ENCODE data around the gene GULP1.

Gene GULP1

GRCh38 chr2:188515918-188516317 is 224.2 kb downstream of the GULP1 start:
- Histone ChIP-seq H3K27ac (replicated peaks) (no peak overlapping the region), H3K4me3 (replicated peaks; ENCODE audit: insufficient read depth, low read length) (no peak overlapping the region), H3K27me3 (ENCODE audit: insufficient read depth, poor library complexity, severe bottlenecking) (no peaks in the 10 kb centered on the region)
- no peak for DNase-seq (ENCODE audit: low read depth in 1 of 2, low spot score in 1 of 2)
- no peak for TF ChIP-seq REST (IDR thresholded peaks at IDR 0.05; ENCODE audit: insufficient replicate concordance, low read depth)
- TF ChIP-seq SPI1 (IDR thresholded peaks at IDR 0.05; ENCODE audit: borderline replicate concordance, low read depth), result no peak
- no peak for TF ChIP-seq GABPA (IDR thresholded peaks at IDR 0.05; ENCODE audit: low read depth)
- TF ChIP-seq CTCF (IDR thresholded peaks at IDR 0.05; ENCODE audit: insufficient read depth, low read length), result no peak
- TF ChIP-seq POLR2AphosphoS5 (IDR thresholded peaks at IDR 0.05; ENCODE audit: low read depth), result no peak

GRCh38 chr2:188517549-188518215 is 226.0 kb downstream of the GULP1 start:
- no peak for TF ChIP-seq REST (IDR thresholded peaks at IDR 0.05; ENCODE audit: insufficient replicate concordance, low read depth)
- no peak for TF ChIP-seq POLR2AphosphoS5 (IDR thresholded peaks at IDR 0.05; ENCODE audit: low read depth)
- TF ChIP-seq CTCF (IDR thresholded peaks at IDR 0.05; ENCODE audit: insufficient read depth, low read length), result no peak
- no peak for TF ChIP-seq GABPA (IDR thresholded peaks at IDR 0.05; ENCODE audit: low read depth)
- no peak for TF ChIP-seq SPI1 (IDR thresholded peaks at IDR 0.05; ENCODE audit: borderline replicate concordance, low read depth)
- no peak overlapping the region for H3K4me3 ChIP-seq (replicated peaks; ENCODE audit: insufficient read depth, low read length)
- DNase-seq (ENCODE audit: low read depth in 1 of 2, low spot score in 1 of 2), result no peak
- H3K27ac ChIP-seq (replicated peaks), result no peak overlapping the region
- no peaks in the 10 kb centered on the region for H3K27me3 ChIP-seq (ENCODE audit: insufficient read depth, poor library complexity, severe bottlenecking)

- H3K27me3 ChIP-seq (ENCODE audit: insufficient read depth, poor library complexity, severe bottlenecking), result no peaks in the 10 kb centered on the region
- DNase-seq (ENCODE audit: low read depth in 1 of 2, low spot score in 1 of 2), result no peak
These were observed 226.7 kb downstream of the GULP1 start for GRCh38 chr2:188518381-188518780.

More at GRCh38 chr2:188518381-188518780, 226.7 kb downstream of the GULP1 start:
- TF ChIP-seq POLR2AphosphoS5 (IDR thresholded peaks at IDR 0.05; ENCODE audit: low read depth) (no peak), GABPA (IDR thresholded peaks at IDR 0.05; ENCODE audit: low read depth) (no peak), CTCF (IDR thresholded peaks at IDR 0.05; ENCODE audit: insufficient read depth, low read length) (no peak), SPI1 (IDR thresholded peaks at IDR 0.05; ENCODE audit: borderline replicate concordance, low read depth) (no peak), REST (IDR thresholded peaks at IDR 0.05; ENCODE audit: insufficient replicate concordance, low read depth) (no peak)
- Histone ChIP-seq H3K4me3 (replicated peaks; ENCODE audit: insufficient read depth, low read length) (no peak overlapping the region), H3K27ac (replicated peaks) (no peak overlapping the region)
